ENCODE measurements around the gene PHC2. TPM values are rescaled to one million over a fixed set of nuclear protein-coding genes. Genes with fewer than 3 reads are reported as not detected.
A peak's percentile ranks its signal among the peaks of the same experiment; 100 is the strongest.

The PHC2 gene
- polyA plus RNA-seq, 1 donor = 58.2 TPM

DNA sequence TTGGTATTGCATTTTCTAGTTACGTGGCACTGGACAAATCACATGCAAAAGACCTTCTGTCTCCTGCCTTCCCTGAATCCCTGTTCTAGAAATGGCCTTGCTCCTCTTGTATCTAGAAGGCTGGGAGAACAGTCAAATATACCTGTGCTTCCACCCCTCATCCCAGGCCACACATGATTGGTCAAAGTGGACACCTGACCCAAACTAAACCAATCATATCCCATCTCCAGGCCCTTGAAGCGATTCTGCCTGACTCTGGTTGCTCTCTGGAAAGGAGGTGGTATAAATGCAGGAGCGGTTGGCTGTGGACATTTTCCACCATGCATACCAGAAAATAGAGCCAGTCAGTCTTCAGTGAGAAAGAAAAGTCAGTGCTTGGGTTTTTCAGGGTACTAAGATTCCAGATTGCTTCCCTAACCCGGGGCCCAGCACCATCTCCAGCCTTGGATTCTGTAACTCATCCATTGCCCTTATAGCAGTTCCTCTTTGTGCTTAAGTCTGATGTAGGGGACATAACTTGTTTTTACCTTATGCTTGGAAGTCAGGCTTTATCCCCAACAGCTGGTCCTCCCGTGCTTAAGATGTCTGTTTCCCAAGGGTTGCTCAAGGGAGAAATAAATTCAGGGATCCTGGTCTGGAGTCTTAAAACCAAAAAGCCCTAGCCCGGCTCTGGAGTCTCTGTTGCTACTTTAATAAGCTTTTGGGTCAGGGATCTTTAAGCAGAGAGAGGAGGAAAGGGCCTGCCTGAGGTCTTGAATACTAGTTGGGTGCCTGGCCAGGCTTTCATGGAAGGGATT, 7.7 kb upstream of the PHC2 start:
- 100% methylated on average over 2 of the region's 6 CpGs for WGBS (ENCODE audit: insufficient coverage, low lambda C conversion rate)
- peaks cover 1% of the 10 kb centered on the region for H3K4me1 ChIP-seq (ENCODE audit: control insufficient read depth, insufficient read depth, low read length)

GRCh38 chr1:33436557-33437285, 5.8 kb upstream of the PHC2 start:
- peaks cover 7% of the 10 kb centered on the region for H3K9me3 ChIP-seq (ENCODE audit: control insufficient read depth, low read depth, low read length)
- H3K27me3 ChIP-seq (ENCODE audit: control insufficient read depth, insufficient read depth, low read length) = no peaks in the 10 kb centered on the region
- no peak overlapping the region for H3K27ac ChIP-seq (ENCODE audit: low read length)
- H3K4me1 ChIP-seq (ENCODE audit: control insufficient read depth, insufficient read depth, low read length) = peaks cover 5% of the 10 kb centered on the region
- DNase-seq = peak; percentile 19 to 35
- 20% methylated on average over 1 of the region's 4 CpGs for WGBS (ENCODE audit: insufficient coverage, low lambda C conversion rate)
- no peaks in the 10 kb centered on the region for H3K36me3 ChIP-seq (ENCODE audit: control insufficient read depth, insufficient read depth, low read length)
- H3K4me3 ChIP-seq (ENCODE audit: low read length) = no peak overlapping the region

More for the DNA sequence above, 7.7 kb upstream of the PHC2 start:
- Histone ChIP-seq H3K9me3 (ENCODE audit: control insufficient read depth, low read depth, low read length) (peaks cover 7% of the 10 kb centered on the region), H3K27me3 (ENCODE audit: control insufficient read depth, insufficient read depth, low read length) (no peaks in the 10 kb centered on the region), H3K36me3 (ENCODE audit: control insufficient read depth, insufficient read depth, low read length) (no peaks in the 10 kb centered on the region), H3K27ac (ENCODE audit: low read length) (no peak overlapping the region), H3K4me3 (ENCODE audit: low read length) (no peak overlapping the region)
- no peak for DNase-seq

- Histone ChIP-seq H3K4me1 (ENCODE audit: control insufficient read depth, insufficient read depth, low read length) (peaks cover 9% of the 10 kb centered on the region), H3K36me3 (ENCODE audit: control insufficient read depth, insufficient read depth, low read length) (no peaks in the 10 kb centered on the region), H3K4me3 (ENCODE audit: low read length) (no peak overlapping the region), H3K27me3 (ENCODE audit: control insufficient read depth, insufficient read depth, low read length) (no peaks in the 10 kb centered on the region), H3K27ac (ENCODE audit: low read length) (no peak overlapping the region), H3K9me3 (ENCODE audit: control insufficient read depth, low read depth, low read length) (no peaks in the 10 kb centered on the region)
- no CpG with 5 or more reads among the region's 4 CpGs for WGBS (ENCODE audit: insufficient coverage, low lambda C conversion rate)
- DNase-seq = no peak
Measured at GRCh38 chr1:33435096-33435820, 4.4 kb upstream of the PHC2 start.

DNA sequence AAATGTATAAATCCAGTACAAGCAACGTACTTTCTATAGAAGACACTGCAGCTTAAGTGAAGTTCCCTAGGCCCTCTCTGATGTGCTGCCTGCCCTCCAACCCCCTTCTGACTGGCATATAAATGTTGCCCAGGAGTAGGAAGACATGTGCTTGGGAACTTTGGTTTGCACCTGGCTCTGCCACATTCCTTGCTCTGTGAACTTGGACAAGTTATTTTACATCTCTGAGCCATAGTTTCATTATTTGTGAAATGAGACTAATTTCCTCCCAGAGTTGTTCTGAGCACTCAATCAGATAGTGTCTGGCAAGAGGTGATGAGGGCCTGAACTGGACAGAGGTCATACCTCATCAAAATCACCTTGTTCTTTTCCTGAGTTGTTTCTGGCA, 3.5 kb upstream of the PHC2 start:
- Histone ChIP-seq H3K27ac (ENCODE audit: low read length) (no peak overlapping the region), H3K36me3 (ENCODE audit: control insufficient read depth, insufficient read depth, low read length) (no peaks in the 10 kb centered on the region), H3K4me1 (ENCODE audit: control insufficient read depth, insufficient read depth, low read length) (peaks cover 16% of the 10 kb centered on the region), H3K9me3 (ENCODE audit: control insufficient read depth, low read depth, low read length) (no peaks in the 10 kb centered on the region), H3K27me3 (ENCODE audit: control insufficient read depth, insufficient read depth, low read length) (peaks cover 2% of the 10 kb centered on the region), H3K4me3 (ENCODE audit: low read length) (no peak overlapping the region)
- whole genome bisulfite sequencing (ENCODE audit: insufficient coverage, low lambda C conversion rate) = no CpG with 5 or more reads among the region's 1 CpG
- no peak for DNase-seq

DNA sequence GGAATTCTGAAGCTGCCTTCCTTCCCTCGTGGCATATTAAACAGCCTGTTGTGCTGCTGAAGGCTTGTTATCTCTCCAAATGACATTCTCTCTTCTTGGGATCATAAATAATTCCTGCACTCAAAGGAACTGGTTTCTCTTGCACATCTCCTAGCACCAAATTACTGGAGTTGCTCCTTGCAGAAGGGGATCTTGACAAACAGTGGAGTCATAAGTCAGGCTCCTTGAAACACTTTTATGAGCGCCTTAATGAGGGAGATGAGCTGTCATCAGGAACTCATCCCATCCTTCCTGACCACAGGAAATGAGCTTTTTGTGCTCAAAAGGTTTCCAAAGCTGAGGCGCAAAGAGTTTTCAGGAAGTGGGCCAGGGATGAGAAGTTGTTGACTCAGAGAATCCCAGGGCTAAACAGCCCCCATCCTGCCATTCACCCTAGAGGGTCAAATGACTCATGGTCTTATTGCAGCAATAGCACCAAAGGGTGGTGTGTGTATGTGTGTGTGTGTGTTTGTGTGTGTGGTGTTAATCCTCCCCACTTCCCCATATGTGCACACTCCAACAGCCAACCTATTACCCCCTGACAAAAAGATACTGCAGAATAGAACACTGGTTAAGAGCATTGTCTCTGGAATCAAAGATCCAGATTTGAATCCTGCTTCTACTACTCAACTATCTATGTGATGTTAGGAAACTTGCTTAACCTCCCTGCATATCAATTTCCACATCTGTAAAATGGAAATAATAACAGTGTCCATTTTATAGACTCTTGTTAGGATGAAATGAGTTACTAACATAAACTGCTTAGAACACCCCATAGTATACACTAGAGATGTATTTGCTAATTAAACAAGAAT, 2.8 kb upstream of the PHC2 start:
- DNase-seq = peak; percentile 41 to 73
- Histone ChIP-seq H3K36me3 (ENCODE audit: control insufficient read depth, insufficient read depth, low read length) (no peaks in the 10 kb centered on the region), H3K27me3 (ENCODE audit: control insufficient read depth, insufficient read depth, low read length) (peaks cover 3% of the 10 kb centered on the region), H3K4me3 (ENCODE audit: low read length) (no peak overlapping the region), H3K4me1 (ENCODE audit: control insufficient read depth, insufficient read depth, low read length) (peaks cover 21% of the 10 kb centered on the region), H3K9me3 (ENCODE audit: control insufficient read depth, low read depth, low read length) (no peaks in the 10 kb centered on the region), H3K27ac (ENCODE audit: low read length) (peak overlapping the region; percentile 43)
- no CpG with 5 or more reads among the region's 3 CpGs for WGBS (ENCODE audit: insufficient coverage, low lambda C conversion rate)

GRCh38 chr1:33429856-33430691, 821 bp downstream of the PHC2 start:
- H3K4me1 ChIP-seq (ENCODE audit: control insufficient read depth, insufficient read depth, low read length) = peaks cover 21% of the 10 kb centered on the region
- H3K27ac ChIP-seq (ENCODE audit: low read length) = no peak overlapping the region
- no CpG with 5 or more reads among the region's 54 CpGs for WGBS (ENCODE audit: insufficient coverage, low lambda C conversion rate)
- no peaks in the 10 kb centered on the region for H3K9me3 ChIP-seq (ENCODE audit: control insufficient read depth, low read depth, low read length)
- H3K4me3 ChIP-seq (ENCODE audit: low read length) = peak overlapping the region; percentile 53
- peaks cover 3% of the 10 kb centered on the region for H3K27me3 ChIP-seq (ENCODE audit: control insufficient read depth, insufficient read depth, low read length)
- H3K36me3 ChIP-seq (ENCODE audit: control insufficient read depth, insufficient read depth, low read length) = no peaks in the 10 kb centered on the region
- DNase-seq = peak in 1 of 2 donors; percentile 32

- no peaks in the 10 kb centered on the region for H3K36me3 ChIP-seq (ENCODE audit: control insufficient read depth, insufficient read depth, low read length)
- peaks cover 21% of the 10 kb centered on the region for H3K4me1 ChIP-seq (ENCODE audit: control insufficient read depth, insufficient read depth, low read length)
- peaks cover 3% of the 10 kb centered on the region for H3K27me3 ChIP-seq (ENCODE audit: control insufficient read depth, insufficient read depth, low read length)
- no peak for DNase-seq
- H3K4me3 ChIP-seq (ENCODE audit: low read length) = peak overlapping the region; percentile 53
- WGBS (ENCODE audit: insufficient coverage, low lambda C conversion rate) = 86% methylated on average over 2 of the region's 2 CpGs
- H3K27ac ChIP-seq (ENCODE audit: low read length) = no peak overlapping the region
- no peaks in the 10 kb centered on the region for H3K9me3 ChIP-seq (ENCODE audit: control insufficient read depth, low read depth, low read length)
Measured at GRCh38 chr1:33429332-33429731, 1.6 kb downstream of the PHC2 start.

GRCh38 chr1:33428661-33429060, 2.2 kb downstream of the PHC2 start:
- Histone ChIP-seq H3K27ac (ENCODE audit: low read length) (no peak overlapping the region), H3K9me3 (ENCODE audit: control insufficient read depth, low read depth, low read length) (no peaks in the 10 kb centered on the region), H3K27me3 (ENCODE audit: control insufficient read depth, insufficient read depth, low read length) (peaks cover 3% of the 10 kb centered on the region), H3K4me1 (ENCODE audit: control insufficient read depth, insufficient read depth, low read length) (peaks cover 21% of the 10 kb centered on the region), H3K4me3 (ENCODE audit: low read length) (no peak overlapping the region), H3K36me3 (ENCODE audit: control insufficient read depth, insufficient read depth, low read length) (no peaks in the 10 kb centered on the region)
- no CpG with 5 or more reads among the region's 2 CpGs for WGBS (ENCODE audit: insufficient coverage, low lambda C conversion rate)
- no peak for DNase-seq

DNA sequence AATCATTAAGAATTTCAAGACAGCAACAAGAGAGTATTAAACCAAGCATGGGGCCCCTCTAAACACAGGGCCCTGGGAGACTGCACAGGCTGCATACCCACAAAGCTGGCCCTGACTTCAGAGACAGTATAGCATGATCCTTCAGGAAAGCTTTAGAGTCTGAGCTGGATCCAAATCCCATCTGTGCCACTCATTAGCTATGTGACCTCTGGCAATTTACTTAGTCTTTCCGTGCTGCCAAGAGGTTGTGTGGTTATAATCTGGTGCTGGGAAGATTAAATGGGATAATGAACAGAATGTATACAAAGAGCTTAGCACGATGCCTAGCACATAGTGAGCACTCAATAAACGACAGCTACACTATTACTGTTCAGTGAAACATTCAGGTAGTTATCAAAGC, 4.0 kb downstream of the PHC2 start:
- H3K27ac ChIP-seq (ENCODE audit: low read length) = no peak overlapping the region
- peaks cover 3% of the 10 kb centered on the region for H3K27me3 ChIP-seq (ENCODE audit: control insufficient read depth, insufficient read depth, low read length)
- no peaks in the 10 kb centered on the region for H3K36me3 ChIP-seq (ENCODE audit: control insufficient read depth, insufficient read depth, low read length)
- H3K9me3 ChIP-seq (ENCODE audit: control insufficient read depth, low read depth, low read length) = no peaks in the 10 kb centered on the region
- no peak for DNase-seq
- H3K4me1 ChIP-seq (ENCODE audit: control insufficient read depth, insufficient read depth, low read length) = peaks cover 16% of the 10 kb centered on the region
- WGBS (ENCODE audit: insufficient coverage, low lambda C conversion rate) = 57% methylated on average over 3 of the region's 3 CpGs
- no peak overlapping the region for H3K4me3 ChIP-seq (ENCODE audit: low read length)

Data from large intestine (tissue), 3 donors.